GM12878 (cell line): Measurements from ENCODE around the gene ELAVL1. TPM values are rescaled to one million over a fixed set of nuclear protein-coding genes. Genes with fewer than 3 reads are reported as not detected.

ENCODE experiments used
- ATAC-seq: fragments of 200-7000 bp; cut with Tn5 transposase; 3 replicates; pipeline ENCODE4 v1.9.1; 2020; ENCODE audit warnings: mild to moderate bottlenecking, moderate library complexity
- BruUV-seq: library from RNA; stranded (reverse); fragments of 400-500 nt; replicated peaks from 2 replicates; lab custom pipeline; 2021; lab: Mats Ljungman, UMichigan
- CTCF ChIA-PET: fragments of 300-600 bp; sonication (Branson Sonifier 250); formaldehyde crosslinking; extraction: SDS; loops from one replicate; lab custom pipeline; 2021; ENCODE audit warnings: inconsistent platforms; lab: Yijun Ruan, JAX
- POLR2A ChIA-PET: fragments of 350-600 bp; formaldehyde crosslinking; extraction: SDS; loops from one replicate; lab custom pipeline; 2021; ENCODE audit warnings: inconsistent platforms; lab: Charles Lee
- RAD21 ChIA-PET: fragments of 300-600 bp; sonication (Branson Sonifier 250); formaldehyde crosslinking; loops from one replicate; lab custom pipeline; 2023; ENCODE audit warnings: antibody characterized with exemption; ENCODE audit not compliant: unreplicated experiment; lab: Charles Lee
- SMC1A ChIA-PET: fragments of 300-600 bp; sonication (Branson Sonifier 250); formaldehyde crosslinking; loops from one replicate; lab custom pipeline; 2023; ENCODE audit not compliant: unreplicated experiment, uncharacterized antibody; lab: Charles Lee
- DNase-seq: peaks from one replicate; pipeline ENCODE4 v3.0.0-alpha.2; 2011; ENCODE audit warnings: low read depth, low spot score
- FAIRE-seq: peaks from 3 replicates; lab custom pipeline; 2011; peaks lifted over from hg19 to GRCh38; lab: Jason Lieb, UNC
- H2AFZ ChIP-seq: 2 replicates; pipeline ENCODE4 v1.6.0; 2011; ENCODE audit warnings: low read depth, low read length, control low read depth; ENCODE audit not compliant: control insufficient read depth
- H3K27ac ChIP-seq: 2 replicates; pipeline ENCODE4 v1.5.1; 2011; ENCODE audit warnings: control low read depth; ENCODE audit not compliant: control insufficient read depth, insufficient read depth
- H3K27me3 ChIP-seq, 2 experiments: replicated peaks in 1 of 2; 2 replicates each; pipeline versions ENCODE4 v1.6.0 to v1.6.1; 2011; ENCODE audit warnings: low read length in 1 of 2; ENCODE audit not compliant: control insufficient read depth in 2 of 2, insufficient read depth in 2 of 2
- H3K36me3 ChIP-seq, 2 experiments: 2 replicates each; pipeline ENCODE4 v1.5.1; 2011; ENCODE audit warnings: low read length in 1 of 2; ENCODE audit not compliant: control insufficient read depth in 2 of 2, insufficient read depth in 2 of 2
- H3K4me1 ChIP-seq: 2 replicates; pipeline ENCODE4 v1.6.1; 2011; ENCODE audit warnings: mild to moderate bottlenecking, low read length, moderate library complexity, mixed read lengths; ENCODE audit not compliant: control insufficient read depth, insufficient read depth
- H3K4me2 ChIP-seq: 2 replicates; pipeline ENCODE4 v1.6.0; 2011; ENCODE audit warnings: control low read depth; ENCODE audit not compliant: control insufficient read depth, insufficient read depth
- H3K4me3 ChIP-seq: fragments of 200-600 bp; sonication (generic); 2 replicates; pipeline ENCODE4 v1.5.1; 2016
- H3K79me2 ChIP-seq: 2 replicates; pipeline ENCODE4 v1.6.0; 2011; ENCODE audit warnings: low read length; ENCODE audit not compliant: control insufficient read depth, insufficient read depth
- H3K9ac ChIP-seq: 2 replicates; pipeline ENCODE4 v1.8.0; 2011; ENCODE audit warnings: low read length, control low read depth, mixed read lengths; ENCODE audit not compliant: control insufficient read depth, insufficient read depth
- H3K9me3 ChIP-seq: replicated peaks from 3 replicates; pipeline ENCODE4 v1.5.1; 2011; ENCODE audit warnings: mild to moderate bottlenecking, low read length; ENCODE audit not compliant: control insufficient read depth, insufficient read depth
- H4K20me1 ChIP-seq: 2 replicates; pipeline ENCODE4 v1.6.0; 2011; ENCODE audit not compliant: control insufficient read depth, insufficient read depth
- CREM ChIP-seq: IDR thresholded peaks from 2 replicates; pipeline ENCODE4 v1.6.1; 2014; ENCODE audit warnings: antibody characterized with exemption, low read depth
- CUX1 ChIP-seq: IDR thresholded peaks from 2 replicates; pipeline ENCODE4 v1.6.1; 2012; ENCODE audit warnings: improper control_type of control experiment, low read depth, low read length; ENCODE audit not compliant: insufficient replicate concordance
- E4F1 ChIP-seq: fragments of 450-650 bp; IDR thresholded peaks from 2 replicates; pipeline ENCODE4 v1.6.1; 2018; ENCODE audit warnings: borderline replicate concordance, mild to moderate bottlenecking; ENCODE audit not compliant: partially characterized antibody
- NFYA ChIP-seq: IDR thresholded peaks from 2 replicates; pipeline ENCODE4 v1.6.1; 2011; ENCODE audit warnings: low read depth, mild to moderate bottlenecking, low read length, improper control_type of control experiment, borderline replicate concordance
- POLR2A ChIP-seq: IDR thresholded peaks from 2 replicates; pipeline ENCODE4 v1.6.1; 2011; ENCODE audit warnings: low read depth, mild to moderate bottlenecking, low read length
- RCOR1 ChIP-seq: conservative IDR thresholded peaks from 2 replicates; pipeline ENCODE4 v1.6.1; 2012; ENCODE audit warnings: low read depth, low read length, improper control_type of control experiment
- SP1 ChIP-seq: IDR thresholded peaks from one replicate; pipeline ENCODE4 v1.6.1; 2011; ENCODE audit warnings: low read depth, low read length
- WGBS: methylation state at CpG from one replicate; pipeline ENCODE4 v1.1.6; 2016; ENCODE audit warnings: low lambda C conversion rate; ENCODE audit not compliant: insufficient replicate concordance, insufficient coverage; ENCODE audit errors: missing lambda C conversion rate; 5-methylcytosine and 5-hydroxymethylcytosine counted together
- in situ Hi-C: fragments of 300-500 bp; cut with MboI; formaldehyde crosslinking; loops from 9 replicates; pipeline ENCODE4 v1.14.3; 2018; ENCODE audit warnings: mixed read lengths
- intact Hi-C: fragments of 100-400 bp; cut with micrococcal nuclease; formaldehyde crosslinking; loops from one replicate; pipeline ENCODE4 v1.14.2; 2022; ENCODE audit not compliant: unreplicated experiment
- polyA plus RNA-seq, 11 experiments: library from polyadenylated mRNA; depleted of rRNA in 4 of 11; unstranded in 6 of 11; stranded (reverse) in 5 of 11; fragments of >200 nt; fragmentation: Nextera tagmentation in 4 of 11; fragmentation: Illumina TruSeq in 1 of 11; extraction: Ambion mirVana in 4 of 11; extraction: Trizol in 1 of 11; gene quantifications; 1 replicate in 1 of 11; 2 replicates in 10 of 11; pipeline versions ENCODE4 v1.2.1 to v1.2.3, GENCODE V29; 2011 to 2016; ENCODE audit warnings: inconsistent platforms in 2 of 11, missing spikeins in 2 of 11, low read depth in 1 of 11
- total RNA-seq, 4 experiments: library from RNA; depleted of rRNA in 3 of 4; stranded (reverse); fragments of >200 nt in 3 of 4; fragmentation: Illumina TruSeq in 1 of 4; extraction: Trizol in 1 of 4; gene quantifications; 2 replicates each; pipeline versions ENCODE4 v1.2.1 to v1.2.3, GENCODE V29; 2013 to 2021

ELAVL1 gene
- total and polyA plus RNA-seq, 10 of the 15 experiments (the other 5 are each of a cell fraction or from before 2014, with no cell fraction given) = 7.4 to 155 (median 70.3) TPM

- no peak for DNase-seq
- H3K27ac ChIP-seq = no peak overlapping the region
- in situ Hi-C loops = no loop called here
- H3K79me2 ChIP-seq = no peaks in the 10 kb centered on the region
- no peaks in the 10 kb centered on the region for H3K9me3 ChIP-seq
- peaks cover 11% of the 10 kb centered on the region for H3K4me1 ChIP-seq
- FAIRE-seq = no peak
- no peak overlapping the region for H3K4me3 ChIP-seq
- no peaks in the 10 kb centered on the region for H3K27me3 ChIP-seq
- H2AFZ ChIP-seq = no peak overlapping the region
- 66% methylated on average over 12 of the region's 12 CpGs for WGBS
- no peak for ATAC-seq
- POLR2A ChIA-PET = interaction anchor here (0.6 kb wide), 1 partner anchor 558 kb away, joined by 3 read pairs; no protein-coding TSS in a partner anchor
- TF ChIP-seq RCOR1 = no peak
- TF ChIP-seq NFYA = no peak
- no peak for TF ChIP-seq CUX1
- TF ChIP-seq E4F1 = no peak
- TF ChIP-seq POLR2A = no peak
- no peak for TF ChIP-seq SP1
- no peak for TF ChIP-seq CREM
- TF ChIP-seq, all 136 proteins: peak for 0
- no peak overlapping the region for H3K4me2 ChIP-seq
- RAD21 ChIA-PET = interaction anchor here (0.7 kb wide), 1 partner anchor 145 kb away, joined by 3 read pairs; no protein-coding TSS in a partner anchor
- no peaks in the 10 kb centered on the region; the same call in 1 of the 2 replicates for H4K20me1 ChIP-seq
- CTCF ChIA-PET = interaction anchor here (1.1 to 1.4 kb wide), 2 partner anchors 46 to 72 kb away, joined by 3 read pairs; no protein-coding TSS in a partner anchor
- H3K9ac ChIP-seq = no peak overlapping the region
- intact Hi-C loops = no loop called here
- peaks cover 0 to 3% of the 10 kb centered on the region in 2 experiments; a peak in 2 of 4 replicates for H3K36me3 ChIP-seq
- BruUV-seq = no TSS peak
- SMC1A ChIA-PET = interaction anchor here (0.6 kb wide), 1 partner anchor 28 kb away, joined by 3 read pairs; no protein-coding TSS in a partner anchor
Observed at GRCh38 chr19:7924241-7924640, 81.2 kb downstream of the ELAVL1 start.
